ENCODE measurements around the gene GUCA2A.
"Not testable (repeated sequence)": the region's sequence is repeated elsewhere in the genome, so short reads cannot be mapped to it uniquely, and the experiment has no call there.

Gene GUCA2A, protein sequence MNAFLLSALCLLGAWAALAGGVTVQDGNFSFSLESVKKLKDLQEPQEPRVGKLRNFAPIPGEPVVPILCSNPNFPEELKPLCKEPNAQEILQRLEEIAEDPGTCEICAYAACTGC

DNA sequence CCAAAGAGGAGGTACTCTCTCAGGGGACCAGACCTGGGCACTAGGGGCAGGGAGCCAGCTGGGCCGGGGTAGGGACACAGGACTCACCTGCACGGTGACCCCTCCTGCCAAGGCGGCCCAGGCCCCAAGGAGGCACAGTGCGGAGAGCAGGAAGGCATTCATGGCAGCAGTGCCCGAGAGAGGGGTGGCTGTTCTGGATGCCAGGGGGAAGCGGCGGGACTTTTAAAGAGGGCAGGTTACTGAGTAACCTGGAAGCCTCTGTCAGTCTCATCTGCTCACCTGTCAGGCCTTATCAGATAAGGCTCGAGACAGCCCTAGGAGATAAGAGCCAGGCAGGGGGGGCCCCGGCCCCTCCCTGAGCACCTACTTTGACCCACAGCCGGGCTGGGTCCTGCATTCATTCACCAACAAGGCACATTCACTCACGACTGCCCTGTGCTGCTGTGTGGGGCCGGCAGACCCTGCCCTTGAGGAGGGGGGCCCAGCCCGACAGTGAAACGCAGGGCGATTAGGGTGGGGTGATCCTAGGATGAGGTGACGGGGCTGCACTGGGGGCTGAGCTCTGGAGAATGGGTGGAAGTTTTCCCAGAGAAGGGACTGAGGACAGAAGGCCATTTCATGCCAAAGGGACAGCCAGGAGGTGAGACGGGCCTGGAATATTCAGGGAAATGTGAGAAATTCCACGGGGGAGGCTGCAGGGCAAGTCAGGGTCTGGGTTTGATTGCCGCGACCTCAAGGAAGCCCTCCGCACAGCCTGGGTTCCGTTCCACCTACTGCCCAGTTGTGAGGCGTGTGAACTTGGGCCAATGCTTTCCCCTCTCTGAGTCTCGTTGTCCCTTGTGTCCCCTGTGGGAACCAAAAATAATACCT is at the start of gene GUCA2A:
GUCA2A (minus strand) TSS at position 195 of the 870 bp plus-strand sequence; CDS start at position 162, 33 bp downstream.
- DNase-seq (ENCODE audit: low read depth in 2 of 2): no peak

DNA sequence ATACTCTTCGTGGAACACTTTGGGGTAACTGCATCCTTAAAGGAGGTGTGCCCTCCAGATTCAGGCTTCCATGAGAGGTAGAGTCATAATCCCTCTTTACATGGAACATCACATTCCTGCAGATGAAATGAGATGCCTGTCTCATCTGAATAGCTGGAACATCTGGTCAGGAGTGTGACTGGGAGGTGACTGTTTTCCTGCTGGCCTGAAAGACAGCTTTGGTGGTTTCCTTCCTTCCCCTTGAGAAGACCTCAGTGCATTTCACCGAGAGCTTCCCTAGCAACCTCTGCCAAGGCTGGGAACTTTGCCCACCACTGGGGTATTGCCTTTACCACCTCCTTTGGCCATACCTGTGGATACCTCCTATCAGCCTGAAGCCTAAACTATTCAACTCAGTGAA is 46.7 kb upstream of the GUCA2A start:
- DNase-seq (ENCODE audit: low read depth in 2 of 2): no peak

DNA sequence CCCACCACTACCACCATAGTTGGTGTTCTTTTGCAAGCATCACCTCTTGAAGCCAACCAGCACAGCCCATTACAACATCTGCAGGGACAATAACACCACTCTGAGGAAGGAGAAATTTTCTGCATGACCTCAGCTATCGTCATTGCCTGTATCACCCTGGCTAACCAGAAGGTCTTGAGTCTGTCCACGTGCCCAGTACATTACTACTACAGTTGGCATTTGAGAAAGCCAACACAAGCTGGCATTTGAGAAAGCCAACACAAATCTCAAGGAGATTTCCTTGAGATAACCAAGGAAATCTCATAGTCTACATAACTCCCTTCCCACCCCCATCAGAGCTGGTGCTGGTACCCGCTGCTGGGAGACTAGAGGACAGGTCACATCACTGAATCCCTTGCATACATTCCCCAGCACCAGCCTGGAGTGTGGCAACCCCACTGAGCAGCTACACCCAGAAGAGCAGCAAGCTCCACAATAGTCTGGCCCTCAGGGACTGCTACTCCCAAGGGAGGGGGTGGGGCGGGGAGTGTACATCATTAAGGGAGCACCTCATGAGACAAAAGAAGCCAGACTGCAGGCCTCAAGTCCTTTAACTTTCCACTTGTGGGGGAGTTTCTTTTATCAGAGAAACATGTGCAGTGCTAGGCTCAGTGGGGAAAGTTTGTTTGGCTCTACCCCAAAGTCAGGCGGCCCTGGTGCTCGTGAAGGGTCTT is 46.0 kb upstream of the GUCA2A start:
- no peak for DNase-seq (ENCODE audit: low read depth in 2 of 2)

DNA sequence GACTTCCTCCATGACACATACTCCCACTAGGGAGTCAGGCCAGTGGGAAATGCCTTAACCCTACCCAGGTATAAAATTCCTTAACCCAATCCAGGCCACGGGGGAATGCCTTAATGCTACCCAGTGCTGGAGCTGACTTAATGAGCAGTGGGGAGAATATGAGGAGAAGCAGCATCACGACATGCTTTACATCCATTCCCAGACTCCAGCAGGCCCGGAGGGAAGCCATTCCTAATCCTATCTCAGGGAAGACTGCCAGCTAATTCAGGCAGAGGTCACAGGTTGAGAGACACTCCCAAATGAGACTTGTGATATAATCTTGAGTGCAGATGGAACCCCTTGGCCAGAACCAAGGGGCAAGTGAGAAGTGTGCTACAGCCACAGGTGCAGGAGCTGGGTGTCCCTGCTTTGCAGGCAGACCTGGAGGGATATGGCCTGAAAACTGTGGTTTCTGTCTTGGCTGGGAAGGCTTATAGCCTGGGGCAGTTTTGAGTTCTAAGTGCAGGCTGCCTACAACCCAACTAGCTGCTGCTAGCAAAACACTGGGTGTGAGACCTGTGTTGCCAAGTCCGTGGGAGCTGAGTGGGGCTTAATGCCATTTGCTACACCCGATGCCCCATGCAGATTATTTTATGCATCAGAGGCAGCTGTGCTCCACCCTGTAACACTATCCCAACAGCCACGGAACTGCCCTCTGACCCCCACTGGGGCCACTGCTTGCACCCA is 45.1 kb upstream of the GUCA2A start:
- no peak for DNase-seq (ENCODE audit: low read depth in 2 of 2)

DNA sequence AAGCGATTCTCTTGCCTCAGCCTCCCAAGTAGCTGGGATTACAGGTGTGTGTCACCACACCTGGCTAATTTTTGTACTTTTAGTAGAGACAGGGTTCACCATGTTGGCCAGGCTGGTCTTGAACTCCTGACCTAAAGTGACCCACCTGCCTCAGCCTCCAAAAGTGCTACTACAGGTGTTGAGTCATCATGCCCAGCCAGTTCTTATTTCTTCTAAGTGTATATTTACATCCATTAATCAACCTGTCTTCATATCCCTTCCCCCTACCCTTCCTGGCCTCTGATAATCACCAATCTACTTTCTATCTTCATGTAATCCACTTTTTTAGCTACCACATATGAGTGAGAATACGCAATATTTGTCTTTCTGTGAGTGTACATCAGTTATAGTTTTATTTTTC is 42.4 kb upstream of the GUCA2A start:
- DNase-seq (ENCODE audit: low read depth in 2 of 2): not testable (repeated sequence)

DNA sequence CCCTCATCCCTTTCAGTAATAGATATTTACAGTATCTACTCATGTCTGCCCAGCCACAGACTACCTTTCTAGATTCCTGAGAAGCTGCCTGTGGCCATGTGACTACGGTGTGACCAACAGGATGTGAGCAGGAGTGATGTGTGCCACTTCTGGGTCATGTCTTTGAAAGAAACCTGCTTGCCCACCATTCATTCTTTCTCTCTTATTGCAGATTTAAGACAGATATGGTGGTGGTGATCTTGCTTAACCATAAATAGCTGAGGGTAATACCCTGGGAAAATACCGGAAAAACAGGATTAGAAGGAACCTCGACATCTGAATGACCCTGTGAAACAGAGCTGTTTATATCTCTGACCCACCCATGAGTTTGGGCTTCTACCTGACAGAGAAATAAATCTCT is 41.6 kb upstream of the GUCA2A start:
- DNase-seq (ENCODE audit: low read depth in 2 of 2): no peak

DNA sequence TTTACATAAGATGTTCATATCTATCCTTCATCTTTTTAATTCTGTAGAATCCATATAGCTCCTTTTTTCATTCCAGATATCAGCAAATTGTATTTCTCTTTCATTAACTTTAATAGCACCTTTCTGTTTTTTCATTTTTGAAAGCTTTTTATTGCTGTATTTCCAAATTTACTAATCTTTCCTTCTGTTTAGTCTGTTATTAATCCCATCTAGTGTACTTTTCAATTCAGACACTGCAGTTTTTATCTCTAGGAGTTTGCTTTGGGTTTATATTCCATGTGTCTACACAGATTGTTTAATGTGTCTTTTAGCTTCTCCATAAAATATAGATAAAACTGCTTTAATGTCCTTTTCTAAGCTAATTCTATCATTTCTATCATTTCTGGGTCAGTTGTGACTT is 37.4 kb upstream of the GUCA2A start:
- no peak for DNase-seq (ENCODE audit: low read depth in 2 of 2)

DNA sequence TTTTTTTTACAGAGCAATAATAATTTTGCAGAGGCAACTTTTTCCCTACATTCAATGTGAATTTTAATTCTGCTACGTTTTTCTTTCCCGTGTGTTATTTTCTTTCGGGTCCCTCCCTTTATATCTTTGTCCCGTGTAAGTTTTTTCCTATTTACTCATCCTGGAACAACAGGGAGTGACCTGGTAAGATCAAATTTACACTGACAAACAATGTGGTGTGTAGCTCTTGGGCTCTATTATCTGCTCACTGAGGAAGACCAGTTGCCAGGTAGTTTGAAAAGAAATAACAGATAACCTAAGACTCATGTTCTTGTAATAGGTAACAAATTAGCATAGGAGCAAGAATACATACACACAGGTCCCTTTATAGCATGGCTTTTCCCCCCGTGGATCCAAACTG is 33.7 kb upstream of the GUCA2A start:
- DNase-seq (ENCODE audit: low read depth in 2 of 2): no peak

DNA sequence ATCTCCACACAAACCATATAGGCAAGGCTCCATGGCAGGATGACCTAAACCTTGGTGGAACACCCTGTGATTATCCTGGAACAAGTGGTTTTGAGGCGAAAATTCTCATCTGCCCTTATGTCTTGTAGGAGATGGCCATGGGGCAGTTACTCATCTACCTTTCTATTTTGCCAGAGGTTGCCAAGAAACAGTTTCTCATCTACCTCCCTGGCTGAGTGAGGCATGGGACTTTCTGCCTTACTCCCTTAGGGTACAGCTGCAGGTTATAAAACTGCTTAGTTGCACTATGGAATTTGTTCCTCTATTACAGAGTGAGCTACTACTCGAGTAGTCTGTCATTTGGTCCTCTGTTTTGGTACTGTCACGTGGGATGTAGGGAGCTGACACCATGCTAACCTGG is 31.3 kb upstream of the GUCA2A start:
- DNase-seq (ENCODE audit: low read depth in 2 of 2): no peak

DNA sequence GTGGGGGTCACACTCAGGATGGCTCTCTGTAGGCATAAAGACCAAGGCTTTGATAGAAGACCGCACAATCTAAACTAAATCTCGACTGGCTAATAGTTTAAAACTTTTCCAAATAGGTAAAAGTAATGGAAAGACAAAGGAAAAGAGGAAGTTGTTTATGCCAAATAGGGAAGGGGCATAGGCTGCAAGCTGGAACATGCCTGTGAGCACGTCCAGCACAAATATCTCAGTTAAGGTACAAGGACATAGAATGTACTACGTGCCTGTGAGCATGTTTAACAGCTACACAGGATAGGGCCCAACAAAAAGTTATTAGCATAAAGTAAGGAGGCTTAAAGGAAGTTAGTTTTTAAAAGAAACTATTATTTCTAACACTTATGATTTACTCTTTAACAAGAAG is 27.6 kb upstream of the GUCA2A start:
- DNase-seq (ENCODE audit: low read depth in 2 of 2): no peak

DNA sequence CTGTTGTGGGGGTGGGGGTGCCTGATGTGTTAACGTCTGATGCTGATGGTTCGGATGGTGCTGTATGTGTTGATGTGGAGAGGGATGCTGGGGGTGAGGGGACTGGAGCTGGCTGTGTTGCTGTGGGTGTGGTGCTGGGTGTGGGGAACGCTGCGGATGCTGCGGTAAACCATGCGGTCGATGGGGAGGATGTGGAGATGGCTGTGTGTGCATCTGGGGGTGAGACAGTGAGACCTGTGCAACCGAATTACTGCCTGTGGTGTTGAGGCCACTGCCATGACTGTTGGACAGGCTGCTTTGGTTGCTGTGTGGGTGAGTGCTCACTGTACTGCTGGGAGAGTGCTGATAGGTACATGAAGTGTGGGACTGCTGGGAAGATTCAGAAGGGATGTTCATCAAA is 26.8 kb upstream of the GUCA2A start:
- no peak for DNase-seq (ENCODE audit: low read depth in 2 of 2)

DNA sequence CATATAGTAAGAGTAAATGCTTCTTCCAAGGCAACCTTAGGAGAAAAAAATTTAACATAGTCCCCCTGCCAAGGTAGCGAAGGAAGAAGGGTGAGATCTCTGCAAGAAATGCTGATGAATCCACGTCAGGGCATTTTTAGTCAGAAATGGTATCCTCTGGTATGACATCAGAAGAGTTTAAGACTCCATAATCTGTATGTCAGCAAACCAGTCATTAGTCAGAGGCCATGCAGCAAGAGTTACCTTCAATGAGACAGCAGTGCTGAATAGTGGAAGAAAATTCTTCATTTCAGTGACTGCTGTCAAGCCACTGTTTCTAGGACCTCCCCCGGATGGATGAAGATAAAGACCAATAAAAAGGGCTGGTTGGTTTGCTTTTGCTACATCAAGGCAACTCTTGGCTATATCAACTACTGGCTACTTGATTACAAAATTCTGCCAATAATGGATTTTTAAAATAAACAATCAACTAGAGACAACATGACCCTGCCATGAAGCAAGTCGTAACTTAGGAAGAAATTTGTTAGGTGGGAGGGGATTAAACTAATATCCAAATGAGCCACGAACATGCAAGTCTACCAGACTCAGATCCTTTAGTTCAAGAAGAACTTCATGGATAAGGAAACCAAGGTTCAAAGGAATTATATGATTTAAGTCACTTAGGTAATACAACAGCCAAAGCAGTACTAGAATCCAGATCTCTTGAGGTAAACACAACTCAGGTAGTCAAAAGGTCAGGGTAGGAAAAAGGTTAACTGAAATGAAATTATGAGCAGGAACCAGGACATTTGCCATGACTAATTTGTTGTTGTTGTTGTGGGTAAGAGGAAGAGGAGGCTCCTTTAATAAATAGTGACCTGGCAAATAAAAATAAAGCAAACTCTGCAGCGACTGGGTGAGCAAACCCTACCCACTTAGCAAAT is 25.6 kb upstream of the GUCA2A start:
- no peak for DNase-seq (ENCODE audit: low read depth in 2 of 2)

DNA sequence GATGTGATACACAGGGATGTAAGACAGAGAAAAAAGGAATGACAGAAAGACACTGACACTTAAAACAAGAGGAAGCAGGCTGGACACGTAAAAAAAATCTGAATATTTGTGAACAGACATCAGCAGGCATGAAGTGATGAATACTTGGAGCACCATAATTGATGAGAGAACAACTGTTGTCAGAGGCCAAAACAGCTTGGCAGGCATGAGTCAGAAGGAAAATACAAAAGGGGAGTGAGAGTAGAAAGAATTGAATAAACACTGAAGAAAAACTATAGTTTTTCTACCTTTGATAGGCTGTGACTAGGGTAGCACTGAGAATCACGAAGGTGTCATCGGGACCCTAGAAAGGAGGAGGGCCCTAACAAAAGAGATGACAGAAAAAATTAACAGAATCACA is 21.6 kb upstream of the GUCA2A start:
- DNase-seq (ENCODE audit: low read depth in 2 of 2): no peak

DNA sequence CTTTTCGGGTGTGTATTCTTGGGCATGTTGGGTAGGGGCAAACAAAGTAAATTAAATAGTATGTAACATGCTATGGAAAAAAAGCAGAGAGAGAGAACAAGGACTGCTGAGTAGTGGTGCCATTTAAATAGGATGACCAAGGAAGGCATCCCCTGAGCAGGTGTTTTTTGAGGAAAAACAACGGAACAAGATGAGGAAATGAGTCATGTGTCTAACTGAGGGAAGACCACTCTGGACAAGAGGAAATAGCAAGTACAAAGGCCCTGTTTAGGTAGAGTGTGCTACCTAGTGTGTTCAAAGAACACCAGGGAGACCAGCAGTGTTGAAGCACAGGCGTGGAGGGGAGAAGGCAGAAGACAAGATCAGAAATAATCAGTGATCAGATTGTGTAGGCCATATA is 20.1 kb upstream of the GUCA2A start:
- no peak for DNase-seq (ENCODE audit: low read depth in 2 of 2)

DNA sequence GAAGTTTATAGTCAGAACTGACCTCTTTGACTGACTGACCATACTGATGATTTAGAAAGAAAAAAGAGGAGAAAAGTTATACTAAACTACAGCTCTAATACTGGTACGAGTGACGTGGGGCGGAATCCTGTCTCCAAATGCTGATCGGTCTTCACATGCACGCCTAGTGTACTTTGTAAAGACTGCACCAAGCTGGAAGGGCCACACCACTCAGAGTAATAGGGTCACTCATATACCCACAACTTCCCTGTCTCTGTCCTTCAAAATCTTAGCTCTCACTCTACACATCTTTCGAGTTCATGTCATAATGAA is 19.4 kb upstream of the GUCA2A start:
- DNase-seq (ENCODE audit: low read depth in 2 of 2): no peak

DNA sequence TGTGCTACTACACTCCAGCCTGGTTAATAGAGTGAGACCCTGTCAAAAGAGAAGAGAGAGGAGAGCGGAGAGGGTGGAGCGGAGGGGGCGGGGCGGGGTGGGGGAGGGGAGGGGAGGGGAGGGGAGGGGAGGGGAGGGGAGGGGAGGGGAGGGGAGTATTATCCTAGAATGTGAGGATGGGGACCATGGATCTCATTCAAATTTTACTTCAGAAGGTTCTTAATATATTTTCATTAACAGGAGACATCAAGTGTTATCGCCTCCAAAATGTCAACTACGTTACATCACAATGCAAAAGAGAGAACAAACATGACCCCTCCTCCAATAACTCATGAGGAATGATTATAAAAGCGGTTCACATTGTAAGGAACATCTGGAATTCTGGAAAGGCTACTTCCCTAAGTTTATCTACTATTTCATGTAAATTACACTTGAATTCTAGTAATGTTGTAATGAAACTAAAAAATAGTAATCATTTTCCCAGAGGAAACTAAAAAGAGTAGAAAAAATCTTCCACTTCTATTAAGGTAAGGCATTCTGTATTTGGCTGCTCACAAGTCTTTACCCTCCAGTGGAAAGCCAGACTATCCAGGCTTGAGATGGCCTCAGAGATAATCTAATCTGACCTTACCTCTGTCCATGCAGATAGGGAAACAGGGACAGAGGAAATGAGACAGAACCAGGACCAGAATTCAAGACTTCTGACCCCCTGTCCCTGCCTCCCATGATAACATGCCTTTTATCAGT is 18.8 kb upstream of the GUCA2A start:
- no peak for DNase-seq (ENCODE audit: low read depth in 2 of 2)

DNA sequence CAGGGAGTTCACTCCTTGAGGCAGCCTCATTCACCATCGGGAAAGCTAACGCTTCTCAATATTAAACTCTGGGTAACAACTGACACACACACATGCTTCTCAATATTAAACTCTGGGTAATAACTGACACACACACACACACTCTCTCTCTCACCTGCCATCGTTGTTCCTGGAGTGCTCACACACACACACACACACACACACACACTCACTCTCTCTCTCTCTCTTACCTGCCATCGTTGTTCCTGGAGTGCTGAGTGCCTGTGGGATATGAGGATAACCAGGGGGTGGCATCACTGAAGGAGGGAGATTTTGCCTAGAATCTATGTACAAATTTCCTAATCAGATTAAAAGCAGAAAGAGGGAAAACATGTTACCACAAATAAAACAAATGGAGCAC is 17.1 kb upstream of the GUCA2A start:
- no peak for DNase-seq (ENCODE audit: low read depth in 2 of 2)

DNA sequence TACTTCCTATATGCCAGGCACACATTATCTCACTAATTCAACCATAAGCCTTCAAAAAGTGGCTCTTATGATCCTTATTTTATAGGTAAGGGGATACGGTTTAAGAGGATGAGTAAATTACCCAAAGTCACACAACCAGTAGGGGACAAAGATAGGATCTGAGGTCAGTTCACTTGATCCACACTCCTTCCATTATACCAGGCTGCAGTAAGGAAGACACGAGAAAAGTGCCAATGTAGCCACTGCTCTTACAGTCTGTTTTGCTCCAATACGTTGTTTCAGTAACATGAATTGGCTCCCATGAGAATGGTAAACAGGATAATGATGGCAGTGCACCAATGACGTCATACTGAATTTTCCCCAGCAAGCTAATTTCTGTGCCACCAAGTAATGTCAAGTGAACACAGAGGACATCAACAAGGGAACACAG is 15.4 kb upstream of the GUCA2A start:
- DNase-seq (ENCODE audit: low read depth in 2 of 2): no peak

DNA sequence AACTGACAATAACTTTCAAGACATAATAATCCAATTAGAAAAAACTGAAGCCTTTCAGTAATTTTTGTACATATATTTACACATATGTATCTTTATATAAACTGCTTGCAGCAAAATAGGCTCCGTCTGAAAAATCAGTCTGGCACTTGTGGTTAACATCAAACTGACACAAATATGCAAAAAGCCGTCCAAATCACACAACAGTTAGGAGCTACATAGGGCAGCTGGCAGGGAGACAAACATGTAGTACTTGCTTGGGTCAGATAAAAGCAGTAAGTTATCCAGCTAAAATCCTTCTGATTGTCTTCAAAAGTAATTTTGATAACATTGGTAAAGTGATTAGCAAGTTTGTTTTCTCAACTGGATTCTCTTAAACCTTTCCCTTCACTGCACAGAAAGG is 14.7 kb upstream of the GUCA2A start:
- DNase-seq (ENCODE audit: low read depth in 2 of 2): no peak

DNA sequence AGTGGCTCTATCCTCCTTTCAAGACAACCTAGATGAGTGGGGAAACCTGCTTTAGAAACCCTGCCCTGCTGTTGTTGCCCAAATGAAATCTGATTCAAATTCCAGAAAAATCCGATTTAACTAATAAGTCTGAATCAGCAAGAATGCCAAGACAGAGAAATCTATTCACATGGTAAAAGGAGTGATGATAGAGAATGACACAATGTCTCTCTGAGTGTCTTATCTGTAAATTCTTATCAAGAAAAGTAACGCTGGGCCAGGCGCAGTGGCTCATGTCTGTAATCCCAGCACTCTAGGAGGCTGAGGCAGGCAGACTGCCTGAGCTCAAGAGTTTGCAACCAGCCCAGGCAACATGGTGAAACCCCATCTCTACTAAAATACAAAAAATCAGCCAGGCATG is 13.7 kb upstream of the GUCA2A start:
- DNase-seq (ENCODE audit: low read depth in 2 of 2): no peak

DNA sequence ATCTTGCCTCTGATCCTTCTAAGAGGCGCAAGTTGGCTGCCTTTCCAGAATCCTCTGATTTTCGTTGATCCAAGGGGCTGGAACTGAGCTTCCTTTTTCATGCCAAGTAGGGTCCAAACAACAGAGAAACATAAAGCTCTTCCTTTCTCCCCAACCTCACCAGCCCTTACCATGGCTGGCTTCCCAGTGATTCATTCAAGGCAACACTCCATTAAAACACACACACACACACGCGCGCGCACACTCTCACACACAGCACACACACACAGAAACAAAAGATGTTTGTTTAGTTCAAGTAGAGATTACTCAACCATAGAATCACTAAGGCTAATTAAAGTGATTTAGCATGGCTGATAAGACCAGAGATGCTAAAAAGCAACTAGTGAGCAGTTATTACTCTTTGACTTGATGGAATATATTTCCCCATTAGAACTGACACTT is 13.0 kb upstream of the GUCA2A start:
- DNase-seq (ENCODE audit: low read depth in 2 of 2): no peak
